Kidney epithelial cell (primary cell): ENCODE measurements around the gene ARIH2. TPM values are rescaled to one million over a fixed set of nuclear protein-coding genes. Genes with fewer than 3 reads are reported as not detected.

Experiments
- DNase-seq: peaks from one replicate; pipeline ENCODE4 v3.0.0-alpha.2; 2010; ENCODE audit warnings: low read depth
- H3K27me3 ChIP-seq: 2 replicates; pipeline ENCODE4 v1.6.0; 2011; ENCODE audit warnings: low read length; ENCODE audit not compliant: control insufficient read depth, insufficient read depth
- H3K36me3 ChIP-seq: 2 replicates; pipeline ENCODE4 v1.5.1; 2011; ENCODE audit warnings: low read length; ENCODE audit not compliant: control insufficient read depth, insufficient read depth
- H3K4me3 ChIP-seq: 2 replicates; pipeline ENCODE4 v1.5.1; 2011; ENCODE audit warnings: low read depth, mild to moderate bottlenecking, control low read depth, low read length
- CTCF ChIP-seq: IDR thresholded peaks from 2 replicates; pipeline ENCODE4 v1.5.1; 2011; ENCODE audit warnings: mild to moderate bottlenecking, moderate library complexity, low read length, control low read depth, inconsistent platforms; ENCODE audit not compliant: insufficient read depth, poor library complexity, severe bottlenecking
- total RNA-seq: library from RNA; depleted of rRNA; stranded (reverse); fragments of >200 nt; gene quantifications from 2 replicates; pipeline ENCODE4 v1.2.3, GENCODE V29; 2015

The ARIH2 gene
- total RNA-seq, 1 donor from 2014 or later = 99.9 TPM

GRCh38 chr3:49004352-49005302 is 86.0 kb downstream of the ARIH2 start:
- no peaks in the 10 kb centered on the region for H3K27me3 ChIP-seq
- no peak overlapping the region for H3K4me3 ChIP-seq
- no peak for TF ChIP-seq CTCF
- H3K36me3 ChIP-seq = no peaks in the 10 kb centered on the region
- DNase-seq = no peak

GRCh38 chr3:49005303-49005680 is 86.7 kb downstream of the ARIH2 start:
- Histone ChIP-seq H3K27me3 (no peaks in the 10 kb centered on the region), H3K4me3 (no peak overlapping the region), H3K36me3 (no peaks in the 10 kb centered on the region)
- no peak for DNase-seq
- no peak for TF ChIP-seq CTCF

- H3K27me3 ChIP-seq = no peaks in the 10 kb centered on the region
- DNase-seq = no peak
- no peaks in the 10 kb centered on the region for H3K36me3 ChIP-seq
- peak overlapping the region; percentile 94 for H3K4me3 ChIP-seq
- TF ChIP-seq CTCF = no peak
These were observed 87.4 kb downstream of the ARIH2 start for GRCh38 chr3:49005998-49006397.

- no peaks in the 10 kb centered on the region for H3K36me3 ChIP-seq
- H3K27me3 ChIP-seq = no peaks in the 10 kb centered on the region
- no peak for DNase-seq
- TF ChIP-seq CTCF = no peak
- H3K4me3 ChIP-seq = peak overlapping the region; percentile 94
These were observed 87.9 kb downstream of the ARIH2 start for GRCh38 chr3:49006408-49007067.

- H3K4me3 ChIP-seq = peak within 1 kb of the TSS; percentile 94
- DNase-seq = peak; percentile 89
- peak; percentile 46 for TF ChIP-seq CTCF
- no peaks in the 10 kb centered on the region for H3K36me3 ChIP-seq
- no peaks in the 10 kb centered on the region for H3K27me3 ChIP-seq
These were observed 88.6 kb downstream of the ARIH2 start, which contains the start of gene WDR6 for GRCh38 chr3:49007068-49007770. TSS of gene WDR6 (plus strand) at chr3:49007391. CDS start at chr3:49007432, 41 bp downstream.
